Left lobe of liver (tissue), 2 donors: Measurements from ENCODE around the gene TCEAL8. TPM values are rescaled to one million over a fixed set of nuclear protein-coding genes. Genes with fewer than 3 reads are reported as not detected.
"Not testable (repeated sequence)": the region's sequence is repeated elsewhere in the genome, so short reads cannot be mapped to it uniquely, and the experiment has no call there.

Experiments
- ATAC-seq: fragments of 200-7000 bp; cut with Tn5 transposase; one replicate; pipeline ENCODE4 v1.9.1; 2020; ENCODE audit warnings: mild to moderate bottlenecking, moderate library complexity
- DNase-seq: peaks from one replicate; pipeline ENCODE4 v3.0.0-alpha.2; 2020; ENCODE audit warnings: low spot score
- total RNA-seq: library from RNA; stranded (reverse); gene quantifications from one replicate; pipeline ENCODE4 v1.2.1, GENCODE V29; 2021
- donor health status: DM: no; HTN: no; CAD: no; lungs with moderate emphysema.
- donor health status: DM: no; HTN: yes; CAD: no.

The TCEAL8 gene
- 8.5 TPM for total RNA-seq

DNA sequence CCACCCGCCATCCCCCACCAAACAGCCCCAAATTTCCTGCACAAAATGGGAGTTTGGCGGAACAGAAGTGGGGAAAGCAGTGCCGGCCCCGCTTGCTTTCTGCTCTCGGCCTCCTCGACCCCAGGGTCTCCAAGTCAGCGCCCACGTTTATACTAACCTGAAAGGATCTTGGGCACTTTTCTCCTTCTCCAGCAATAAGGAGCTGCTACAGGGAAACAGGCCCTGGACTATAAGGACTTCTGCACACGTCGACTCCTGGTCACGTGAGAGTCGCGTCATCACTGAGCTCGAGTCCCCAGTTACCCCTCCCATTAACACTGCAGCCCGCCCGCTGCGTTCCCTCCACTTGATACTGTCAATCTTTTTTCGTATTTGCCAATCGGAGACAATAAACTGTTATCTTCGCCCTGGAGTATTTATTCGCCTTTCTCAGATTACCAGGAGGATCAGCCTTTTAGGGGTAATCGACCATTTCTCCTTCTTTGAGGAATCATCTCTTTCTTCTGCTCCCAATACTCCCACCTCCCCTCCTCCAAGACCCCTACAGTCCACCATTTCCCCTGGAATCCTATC, at the start of gene TCEAL8:
TCEAL8 (minus strand) TSS at position 235 of the 573 bp plus-strand sequence. CDS start 1,176 bp downstream, outside the sequence.
- ATAC-seq (peak; percentile 98), DNase-seq (peak; percentile 74)

- DNase-seq (no peak), ATAC-seq (no peak)
These were observed 49.8 kb upstream of the TCEAL8 start for GRCh38 chrX:103304705-103305104.

DNA sequence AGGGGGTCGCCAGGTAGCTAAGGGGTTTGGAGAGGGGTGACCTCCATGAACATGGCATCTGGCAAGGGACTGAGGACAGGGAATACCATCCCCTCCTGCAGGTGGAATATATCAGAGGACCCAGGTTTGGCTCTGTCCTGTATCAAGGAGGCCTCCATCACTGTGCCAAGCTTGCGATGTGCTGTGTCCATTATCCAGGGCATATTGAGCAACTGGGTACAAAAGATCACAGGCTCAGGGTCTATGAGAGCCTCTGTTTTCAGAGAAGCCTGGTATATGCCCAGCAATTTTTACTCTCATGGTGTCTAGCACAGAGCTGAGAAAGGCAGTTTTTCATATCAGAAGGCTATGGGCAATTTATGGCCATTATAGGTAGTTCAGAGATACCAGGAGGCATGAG, 38.2 kb upstream of the TCEAL8 start:
- peak; percentile 69 for ATAC-seq
- DNase-seq, result no peak

GRCh38 chrX:103279624-103280023, 24.7 kb upstream of the TCEAL8 start:
- DNase-seq (no peak), ATAC-seq (no peak)

DNA sequence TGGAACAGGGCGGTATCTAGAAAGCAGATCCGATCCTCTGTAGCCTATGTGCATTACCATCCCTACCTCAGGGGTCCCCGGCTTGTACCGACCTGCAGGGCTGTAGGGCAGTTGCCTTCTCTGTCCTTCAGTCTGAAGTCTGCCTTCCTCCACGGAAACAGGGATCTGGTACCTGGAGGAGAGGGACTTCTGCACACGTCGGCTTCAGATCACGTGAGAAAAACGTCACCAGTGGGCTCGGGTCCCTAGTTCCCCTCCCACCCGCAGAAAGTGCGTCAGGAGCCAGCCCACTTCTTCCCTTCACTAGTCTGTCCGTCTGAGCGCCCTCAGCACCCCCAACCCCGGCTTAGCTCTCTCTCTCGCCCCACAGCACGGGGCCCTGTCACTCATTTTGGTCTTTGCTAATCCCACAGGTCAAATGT, 21.6 kb upstream of the TCEAL8 start, which contains the start of gene TCEAL5:
TCEAL5 (minus strand) TSS at position 170 of the 422 bp plus-strand sequence. CDS start 2,187 bp downstream, outside the sequence.
- ATAC-seq (no peak), DNase-seq (no peak)

GRCh38 chrX:103275947-103276567, 21.1 kb upstream of the TCEAL8 start:
- ATAC-seq, result no peak
- no peak for DNase-seq

DNA sequence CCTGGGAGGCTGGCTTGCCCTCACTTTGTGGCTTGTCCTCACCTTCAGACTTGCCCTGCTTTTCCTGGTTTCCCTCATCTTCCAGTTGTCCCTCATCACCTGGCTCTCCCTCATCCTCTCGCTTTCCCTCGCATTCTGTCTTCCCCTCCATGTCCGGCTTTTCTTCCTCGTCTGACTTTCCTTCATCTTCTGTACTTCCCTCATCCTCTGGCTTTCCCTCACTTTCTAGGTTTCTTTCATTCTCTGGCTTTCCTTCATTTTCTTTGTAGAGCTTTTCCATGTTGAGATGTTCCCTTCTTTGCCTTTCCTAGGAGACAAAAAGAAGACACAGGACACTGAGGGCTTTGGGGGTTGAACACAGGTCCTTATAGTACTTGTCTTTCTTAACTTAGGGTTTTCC, 19.3 kb upstream of the TCEAL8 start:
- DNase-seq, result no peak
- no peak for ATAC-seq

- ATAC-seq, result peak; percentile 39
- no peak for DNase-seq
These were observed 3.3 kb upstream of the TCEAL8 start for GRCh38 chrX:103258275-103258674.

DNA sequence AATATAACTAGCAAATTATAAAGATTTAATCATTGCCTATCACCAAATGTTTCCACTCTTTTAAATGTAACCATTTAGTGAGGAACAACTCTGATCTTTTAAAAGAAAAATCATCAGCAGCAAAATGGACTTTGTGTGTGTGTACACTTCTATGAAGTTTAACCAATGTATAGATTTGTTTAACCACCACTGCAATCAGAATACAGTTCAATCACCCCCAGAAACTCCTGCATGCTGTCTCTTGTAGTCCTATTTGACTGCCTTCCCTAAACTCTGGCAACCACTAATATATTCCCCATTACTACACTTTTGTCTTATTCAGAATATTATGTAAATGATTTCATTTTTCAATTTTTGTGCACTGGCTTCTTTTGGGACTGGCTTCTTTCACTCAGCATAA, 1.7 kb upstream of the TCEAL8 start:
- no peak for DNase-seq
- no peak for ATAC-seq

- DNase-seq, result peak; percentile 45
- peak; percentile 67 for ATAC-seq
These were observed 657 bp downstream of the TCEAL8 start for GRCh38 chrX:103254171-103254824.

GRCh38 chrX:103253608-103254007, 1.3 kb downstream of the TCEAL8 start:
- no peak for ATAC-seq
- no peak for DNase-seq

DNA sequence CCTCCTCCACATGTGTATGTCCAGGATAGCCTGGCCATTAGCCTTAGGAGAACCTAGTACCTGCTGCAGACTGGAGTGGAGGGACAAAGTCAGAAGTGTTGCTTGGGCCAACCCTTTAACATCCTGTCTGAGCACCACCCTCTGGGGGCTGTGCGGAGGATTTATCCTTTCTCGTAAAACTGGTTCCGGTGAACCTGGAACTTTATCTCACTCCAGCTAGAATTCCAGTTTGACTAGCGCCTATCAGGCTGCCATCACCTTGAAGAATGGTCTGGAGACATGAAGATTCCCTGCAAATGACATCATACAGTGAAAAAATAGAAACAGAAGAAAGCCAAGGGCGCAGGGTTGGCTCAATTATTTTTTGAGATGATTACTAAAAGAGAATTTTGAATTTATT, 4.0 kb downstream of the TCEAL8 start:
- DNase-seq, result no peak
- no peak for ATAC-seq

DNA sequence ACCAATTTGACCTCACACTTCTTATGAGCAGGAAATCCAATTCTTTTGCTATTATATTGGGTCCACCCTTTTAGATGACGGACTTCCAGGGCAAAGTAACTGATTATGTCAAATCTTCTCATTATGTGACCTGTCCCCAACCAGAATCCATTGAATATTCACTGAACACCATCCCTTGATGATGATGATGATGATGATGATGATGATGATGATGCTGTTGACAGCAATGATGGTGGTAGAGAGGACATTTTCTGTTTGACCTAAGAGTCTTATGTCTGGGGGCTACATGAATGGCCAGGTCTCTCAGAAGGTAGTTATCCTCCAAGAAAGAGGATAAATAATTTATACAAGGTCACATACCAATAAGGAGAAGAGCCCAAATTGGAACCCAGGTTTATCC, 5.2 kb downstream of the TCEAL8 start:
- DNase-seq (no peak), ATAC-seq (no peak)

DNA sequence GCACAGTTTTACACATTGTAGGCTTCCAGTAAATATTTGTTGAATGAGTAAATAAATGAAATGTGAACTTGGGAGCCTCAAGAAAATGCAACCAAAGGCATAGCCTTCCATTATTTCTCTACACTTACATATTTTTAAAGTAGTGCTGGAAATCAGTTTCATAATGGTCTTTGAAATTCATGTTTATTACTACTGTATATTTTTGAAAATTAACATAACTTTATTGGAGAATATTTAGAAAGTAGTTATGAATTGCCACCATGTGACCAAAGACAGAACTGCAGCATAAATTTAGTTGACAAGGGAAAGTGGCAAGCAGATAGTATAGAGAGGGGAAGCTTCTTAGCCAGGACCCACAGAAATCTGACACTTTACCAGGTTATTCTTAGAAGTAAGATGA, 6.4 kb downstream of the TCEAL8 start:
- ATAC-seq (no peak), DNase-seq (no peak)

DNA sequence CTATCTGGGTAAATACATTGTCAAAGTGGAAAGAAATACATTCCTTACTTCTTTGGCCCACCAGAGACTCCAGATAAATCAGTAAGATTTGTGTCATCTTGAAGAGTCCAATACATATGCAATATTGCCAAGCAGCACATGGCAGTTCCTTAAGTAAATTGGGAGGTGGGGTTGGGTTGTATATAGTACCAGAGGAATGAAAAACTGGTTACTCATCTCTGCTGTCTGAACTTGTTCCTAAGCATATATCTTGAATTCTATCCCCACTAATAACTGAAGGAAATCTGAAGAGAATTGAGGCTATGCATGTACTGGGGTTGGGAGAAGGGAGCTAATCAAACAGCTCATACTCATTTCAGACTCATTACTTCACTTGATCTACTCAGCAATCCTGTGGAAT, 14.8 kb downstream of the TCEAL8 start:
- DNase-seq (no peak), ATAC-seq (no peak)

DNA sequence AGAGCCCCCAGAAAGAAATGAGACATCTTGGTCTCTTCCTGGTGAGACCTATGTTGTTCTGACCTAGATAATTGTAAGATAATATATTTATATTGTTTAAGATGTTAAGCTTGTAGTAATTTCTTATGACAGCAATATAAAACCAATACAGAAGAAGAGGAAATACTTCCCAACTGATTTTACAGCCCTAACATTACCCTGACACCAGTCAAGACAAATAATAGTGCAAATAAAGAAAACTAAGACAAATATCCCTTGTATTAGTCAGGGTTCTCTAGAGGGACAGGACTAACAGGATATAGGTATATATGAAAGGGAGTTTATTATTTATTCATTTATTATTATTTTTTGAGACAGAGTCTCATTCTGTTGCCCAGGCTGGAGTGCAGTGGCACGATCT, 18.7 kb downstream of the TCEAL8 start:
- DNase-seq (no peak), ATAC-seq (no peak)

- ATAC-seq, DNase-seq: not testable (repeated sequence)
These were observed 19.3 kb downstream of the TCEAL8 start for GRCh38 chrX:103235608-103236007.

DNA sequence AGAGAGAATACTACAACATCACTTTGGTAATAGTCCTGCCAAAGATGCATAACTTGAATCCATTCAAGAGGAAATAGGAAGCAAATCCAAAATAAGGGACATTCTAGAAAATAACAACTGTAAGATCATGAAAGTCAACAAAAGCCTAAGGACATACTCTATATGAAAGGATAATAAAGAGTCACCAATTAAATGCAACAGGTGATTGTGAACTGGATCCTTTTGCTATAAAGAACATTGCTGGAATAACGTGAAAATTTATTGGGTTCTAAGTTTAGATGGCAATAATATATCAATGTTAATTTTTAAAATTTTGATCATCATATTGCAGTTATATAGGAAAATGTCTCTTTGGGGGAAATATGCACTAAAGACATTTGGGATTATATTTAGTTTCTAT, 20.1 kb downstream of the TCEAL8 start:
- ATAC-seq (no peak), DNase-seq (no peak)

DNA sequence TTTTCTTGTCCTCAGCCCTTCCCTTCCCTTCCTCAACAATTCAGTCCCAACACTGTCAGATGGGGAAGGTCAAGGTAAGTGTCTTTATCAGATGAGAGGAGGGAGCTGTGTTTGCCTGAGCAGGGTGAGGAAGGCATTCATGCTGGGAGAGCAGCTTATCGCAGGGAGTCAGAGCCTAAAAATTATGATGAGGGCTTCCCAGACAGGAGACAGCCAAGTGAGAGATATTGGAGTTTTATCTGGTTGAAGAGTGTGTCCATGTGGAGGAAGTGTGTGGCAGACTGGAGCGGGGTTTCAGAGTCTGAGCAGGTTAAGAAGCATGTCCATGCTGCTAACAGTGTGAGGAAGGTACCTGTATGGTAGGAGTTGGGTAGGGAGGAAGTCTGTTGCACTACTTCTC, 21.7 kb downstream of the TCEAL8 start:
- DNase-seq (no peak), ATAC-seq (no peak)

DNA sequence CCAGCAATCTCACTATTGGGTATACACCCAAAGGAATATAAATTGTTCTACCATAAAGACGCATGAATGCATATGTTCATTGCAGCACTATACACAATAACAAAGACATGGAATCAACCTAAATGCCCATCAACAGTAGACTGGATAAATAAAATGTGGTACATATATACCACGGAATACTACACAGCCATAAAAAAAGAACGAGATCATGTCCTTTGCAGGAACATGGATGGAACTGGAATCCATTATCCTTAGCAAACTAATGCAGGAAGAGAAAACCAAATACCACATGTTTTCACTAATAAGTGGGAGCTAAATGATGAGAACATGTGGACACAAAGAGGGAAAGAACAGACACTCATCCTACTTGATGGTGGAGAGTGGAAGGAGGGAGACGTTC, 29.0 kb downstream of the TCEAL8 start:
- DNase-seq, ATAC-seq: not testable (repeated sequence)

DNA sequence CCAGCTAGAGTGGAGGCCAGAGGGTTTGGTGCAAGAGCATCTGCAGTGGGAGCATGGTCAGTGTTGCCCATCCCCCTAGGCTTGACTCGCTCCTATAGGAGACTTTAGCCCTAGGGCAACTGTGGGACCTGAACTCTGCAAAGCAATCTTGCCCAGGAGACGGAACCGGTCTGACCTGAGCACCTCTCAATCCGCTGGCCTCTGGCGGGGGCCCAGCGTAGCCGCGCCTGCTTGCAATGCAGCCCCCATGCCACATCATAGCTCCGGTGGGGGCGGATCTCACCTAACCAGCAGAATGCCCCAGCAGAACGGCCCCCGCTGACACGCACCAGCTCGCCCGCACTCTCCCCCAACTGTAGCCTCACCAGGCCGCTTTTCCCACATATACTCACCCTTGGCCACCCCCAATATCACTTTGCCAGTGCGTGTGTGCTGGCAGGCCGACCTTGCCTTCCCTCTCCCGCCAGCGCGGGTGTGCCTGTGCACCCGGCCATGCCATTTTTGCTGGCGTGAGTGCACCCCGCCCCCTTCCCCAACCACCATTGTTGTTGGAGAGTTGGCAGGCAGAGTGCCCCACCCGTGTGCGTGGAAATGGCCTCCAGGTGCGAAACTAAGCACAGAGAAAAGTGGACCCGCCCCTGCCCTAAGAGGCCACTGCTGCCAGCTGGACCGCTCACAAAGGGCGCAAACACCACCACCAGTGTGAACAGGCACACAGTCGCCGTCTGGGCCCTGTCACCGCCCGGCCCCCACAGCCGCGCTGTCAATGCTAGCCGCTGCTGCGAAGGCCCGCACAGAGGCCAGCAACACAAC, 34.2 kb downstream of the TCEAL8 start:
- DNase-seq (no peak), ATAC-seq (no peak)
